ENCODE measurements around the gene HM13. TPM values are rescaled to one million over a fixed set of nuclear protein-coding genes. Genes with fewer than 3 reads are reported as not detected.

The HM13 gene
- total and polyA plus RNA-seq, 9 of the 15 experiments (the other 6 are each of a cell fraction or from before 2014, with no cell fraction given) = 7.7 to 136 (median 74.5) TPM

- TF ChIP-seq CREB3L1 (IDR thresholded peaks at IDR 0.05; ENCODE audit: borderline replicate concordance, low read depth) (peak; percentile 25; the same call in 1 of the 2 replicates), HNRNPH1 (optimal IDR thresholded peaks at IDR 0.05; ENCODE audit: low read depth, low read length) (no peak), MXI1 (IDR thresholded peaks at IDR 0.05; ENCODE audit: low read depth, low read length) (peak; percentile 89), CAMTA2 (CRISPR knock-in tag; conservative IDR thresholded peaks at IDR 0.05) (peak; percentile 53), RB1 (IDR thresholded peaks at IDR 0.05; ENCODE audit: low read depth) (no peak), GABPA (tag; conservative IDR thresholded peaks at IDR 0.05; ENCODE audit: low read depth) (no peak), FOSL1 (tag; conservative IDR thresholded peaks at IDR 0.05) (no peak), STAT5A (IDR thresholded peaks at IDR 0.05; ENCODE audit: borderline replicate concordance, low read length) (peak; percentile 69), TEAD2 (tag; IDR thresholded peaks at IDR 0.05) (no peak), NFE2 (IDR thresholded peaks at IDR 0.05; ENCODE audit: low read depth) (no peak), ZSCAN29 (IDR thresholded peaks at IDR 0.05) (no peak), SP1 (CRISPR knock-in tag; IDR thresholded peaks at IDR 0.05) (peak; percentile 89; the same call in 1 of the 2 replicates), ZNF57 (CRISPR knock-in tag; IDR thresholded peaks at IDR 0.05) (no peak; the same call in 1 of the 2 replicates), BRF1 (IDR thresholded peaks at IDR 0.05; ENCODE audit: borderline replicate concordance, extremely low read depth, insufficient read length) (no peak), RHOXF2B (CRISPR knock-in tag; conservative IDR thresholded peaks at IDR 0.05) (no peak; the same call in 1 of the 2 replicates), BMI1 (IDR thresholded peaks at IDR 0.05; ENCODE audit: low read length) (no peak), SUPT5H (IDR thresholded peaks at IDR 0.05) (peak; percentile 82), JUN (IDR thresholded peaks at IDR 0.05; ENCODE audit: borderline replicate concordance, low read depth, low read length) (no peak), JUN (CRISPR knock-in tag; IDR thresholded peaks at IDR 0.05; ENCODE audit: borderline replicate concordance) (no peak), ARHGAP35 (IDR thresholded peaks at IDR 0.05; ENCODE audit: partially characterized antibody) (no peak), KDM1A (IDR thresholded peaks at IDR 0.05) (peak; percentile 65 to 89), ZNF280B (CRISPR knock-in tag; IDR thresholded peaks at IDR 0.05) (no peak), ZNF583 (CRISPR knock-in tag; IDR thresholded peaks at IDR 0.05) (no peak), HNRNPLL (IDR thresholded peaks at IDR 0.05; ENCODE audit: low read depth, low read length, poor library complexity, severe bottlenecking) (no peak), MLX (CRISPR knock-in tag; conservative IDR thresholded peaks at IDR 0.05) (no peak), SMARCC2 (IDR thresholded peaks at IDR 0.05; ENCODE audit: low read depth) (no peak), PTTG1 (tag; IDR thresholded peaks at IDR 0.05; ENCODE audit: low read depth) (no peak), EP400 (IDR thresholded peaks at IDR 0.05) (peak; percentile 77)
These were observed 92.8 kb downstream of the HM13 start (continued) for GRCh38 chr20:31606804-31607639.
